K562 (cell line): ENCODE measurements around the gene RHD. TPM values are rescaled to one million over a fixed set of nuclear protein-coding genes. Genes with fewer than 3 reads are reported as not detected.

ENCODE experiments used
- DPF2 ChIP-seq: fragments of 450-650 bp; IDR thresholded peaks from 2 replicates; pipeline ENCODE4 v1.6.1; 2016
- EGR1 ChIP-seq: fragments of 450-650 bp; conservative IDR thresholded peaks from 2 replicates; pipeline ENCODE4 v1.6.1; 2017; ENCODE audit warnings: mild to moderate bottlenecking
- ELF2 ChIP-seq: fragments of 250-450 bp; sonication (Bioruptor Pico); IDR thresholded peaks from 2 replicates; pipeline ENCODE4 v1.5.0; 2021; ENCODE audit warnings: mild to moderate bottlenecking
- EP300 ChIP-seq: IDR thresholded peaks from 2 replicates; pipeline ENCODE4 v1.6.1; 2012; ENCODE audit warnings: low read length, improper control_type of control experiment
- ETV6 ChIP-seq, 3 experiments: fragments of 150-350 bp in 1 of 3; sonication (generic) in 1 of 3; formaldehyde crosslinking in 1 of 3; IDR thresholded peaks; 2 replicates each; pipeline versions ENCODE4 v1.6.1 to v1.8.0; 2014 to 2022; ENCODE audit warnings: borderline replicate concordance in 2 of 3, low read depth in 2 of 3, antibody characterized with exemption in 1 of 3, low read length in 1 of 3, mild to moderate bottlenecking in 1 of 3, missing genetic modification reagents in 1 of 3
- HDAC2 ChIP-seq: fragments of 450-650 bp; IDR thresholded peaks from 2 replicates; pipeline ENCODE4 v1.6.1; 2016; ENCODE audit warnings: mild to moderate bottlenecking
- NBN ChIP-seq: fragments of 450-650 bp; IDR thresholded peaks from 2 replicates; pipeline ENCODE4 v1.6.1; 2016; ENCODE audit warnings: low read depth, mild to moderate bottlenecking
- NCOA2 ChIP-seq, 2 experiments: fragments of 450-650 bp; IDR thresholded peaks; 2 replicates each; pipeline ENCODE4 v1.6.1; 2018; ENCODE audit warnings: mild to moderate bottlenecking in 2 of 2, moderate library complexity in 1 of 2; ENCODE audit not compliant: partially characterized antibody in 2 of 2
- NFIC ChIP-seq: fragments of 450-650 bp; IDR thresholded peaks from 2 replicates; pipeline ENCODE4 v1.6.1; 2017; ENCODE audit warnings: mild to moderate bottlenecking, inconsistent platforms
- SMARCE1 ChIP-seq: fragments of 450-650 bp; IDR thresholded peaks from 2 replicates; pipeline ENCODE4 v1.7.1; 2016; ENCODE audit warnings: mild to moderate bottlenecking
- SOX6 ChIP-seq: fragments of 450-650 bp; IDR thresholded peaks from 2 replicates; pipeline ENCODE4 v1.6.1; 2014; ENCODE audit warnings: mild to moderate bottlenecking
- SREBF2 ChIP-seq: sonication (generic); formaldehyde crosslinking; IDR thresholded peaks from 2 replicates; pipeline ENCODE4 v1.4.0; 2020; ENCODE audit warnings: mild to moderate bottlenecking, missing genetic modification reagents
- TAL1 ChIP-seq: fragments of 450-650 bp; IDR thresholded peaks from 2 replicates; pipeline ENCODE4 v1.6.1; 2016; ENCODE audit warnings: mild to moderate bottlenecking
- ZNF121 ChIP-seq: sonication (generic); formaldehyde crosslinking; conservative IDR thresholded peaks from 2 replicates; pipeline ENCODE4 v1.8.0; 2022; ENCODE audit warnings: missing genetic modification reagents
- ZNF583 ChIP-seq: fragments of 250-450 bp; sonication (Bioruptor Pico); IDR thresholded peaks from 2 replicates; pipeline ENCODE4 v1.4.0; 2020
- ZNF764 ChIP-seq: fragments of 250-450 bp; sonication (Bioruptor Pico); IDR thresholded peaks from 2 replicates; pipeline ENCODE4 v1.4.0; 2020; ENCODE audit warnings: low read depth, mild to moderate bottlenecking, moderate library complexity
- polyA plus RNA-seq, 8 experiments: library from polyadenylated mRNA; depleted of rRNA in 4 of 8; stranded (reverse) in 5 of 8; unstranded in 3 of 8; fragments of >200 nt; fragmentation: Nextera tagmentation in 2 of 8; fragmentation: Illumina TruSeq in 1 of 8; extraction: Ambion mirVana in 2 of 8; extraction: Trizol in 1 of 8; gene quantifications; 2 replicates each; pipeline versions ENCODE4 v1.2.1 to v1.2.3, GENCODE V29; 2011 to 2014; ENCODE audit warnings: inconsistent platforms in 1 of 8, missing spikeins in 1 of 8
- total RNA-seq, 7 experiments: library from RNA; depleted of rRNA in 6 of 7; stranded (reverse); fragments of >200 nt in 6 of 7; fragmentation: Illumina TruSeq in 2 of 7; extraction: Trizol in 2 of 7; gene quantifications; 2 replicates each; pipeline versions ENCODE4 v1.2.1 to v1.2.3, GENCODE V29; 2011 to 2021; ENCODE audit warnings: low replicate concordance in 1 of 7
- TF ChIP-seq, protein P1 (sequence below): fragments of 250-450 bp; sonication (Bioruptor Pico); IDR thresholded peaks from 2 replicates; pipeline ENCODE4 v1.4.0; 2020; ENCODE audit warnings: mild to moderate bottlenecking, moderate library complexity, borderline replicate concordance
- TF ChIP-seq, protein P2 (sequence below): sonication (generic); IDR thresholded peaks from 2 replicates; pipeline ENCODE4 v1.6.1; 2016
- TF ChIP-seq, protein P3 (sequence below): fragments of 450-650 bp; IDR thresholded peaks from 2 replicates; pipeline ENCODE4 v1.6.1; 2016
- TF ChIP-seq, protein P4 (sequence below): fragments of 450-650 bp; IDR thresholded peaks from 2 replicates; pipeline ENCODE4 v1.6.1; 2014; ENCODE audit warnings: low read depth, mild to moderate bottlenecking, moderate library complexity, borderline replicate concordance

RHD gene
- total and polyA plus RNA-seq, 9 of the 15 experiments (the other 6 are each of a cell fraction or from before 2014, with no cell fraction given): 8.8 to 32.4 (median 15.0) TPM

DNA sequence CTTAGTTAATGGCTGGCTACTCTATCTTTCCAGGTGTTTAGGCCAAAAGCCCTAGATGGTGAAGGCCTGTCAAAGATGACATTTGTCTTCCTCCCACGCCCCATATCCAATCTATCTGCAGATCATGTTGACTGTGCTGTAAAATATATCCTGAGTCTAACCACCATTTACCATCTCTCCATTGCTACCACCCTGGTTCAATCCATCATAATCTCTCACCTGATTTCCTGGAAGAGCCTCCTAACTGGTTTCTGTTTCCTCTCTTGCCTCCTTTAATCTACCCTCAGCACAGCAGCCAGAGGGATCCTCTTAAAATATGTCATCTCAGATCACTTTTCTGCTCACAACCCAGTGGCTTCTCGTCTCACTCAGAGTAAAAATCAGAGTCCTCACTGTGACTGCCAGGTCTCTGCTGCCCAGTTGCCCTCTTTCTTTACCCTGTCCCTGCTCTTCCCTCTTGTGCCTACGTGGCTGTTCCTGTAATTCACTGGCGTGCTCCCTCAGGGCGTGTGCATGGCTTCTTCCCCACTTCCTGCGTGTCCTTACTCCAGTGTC is 83.6 kb downstream of the RHD start (continued):
- TF ChIP-seq, protein P1, sequence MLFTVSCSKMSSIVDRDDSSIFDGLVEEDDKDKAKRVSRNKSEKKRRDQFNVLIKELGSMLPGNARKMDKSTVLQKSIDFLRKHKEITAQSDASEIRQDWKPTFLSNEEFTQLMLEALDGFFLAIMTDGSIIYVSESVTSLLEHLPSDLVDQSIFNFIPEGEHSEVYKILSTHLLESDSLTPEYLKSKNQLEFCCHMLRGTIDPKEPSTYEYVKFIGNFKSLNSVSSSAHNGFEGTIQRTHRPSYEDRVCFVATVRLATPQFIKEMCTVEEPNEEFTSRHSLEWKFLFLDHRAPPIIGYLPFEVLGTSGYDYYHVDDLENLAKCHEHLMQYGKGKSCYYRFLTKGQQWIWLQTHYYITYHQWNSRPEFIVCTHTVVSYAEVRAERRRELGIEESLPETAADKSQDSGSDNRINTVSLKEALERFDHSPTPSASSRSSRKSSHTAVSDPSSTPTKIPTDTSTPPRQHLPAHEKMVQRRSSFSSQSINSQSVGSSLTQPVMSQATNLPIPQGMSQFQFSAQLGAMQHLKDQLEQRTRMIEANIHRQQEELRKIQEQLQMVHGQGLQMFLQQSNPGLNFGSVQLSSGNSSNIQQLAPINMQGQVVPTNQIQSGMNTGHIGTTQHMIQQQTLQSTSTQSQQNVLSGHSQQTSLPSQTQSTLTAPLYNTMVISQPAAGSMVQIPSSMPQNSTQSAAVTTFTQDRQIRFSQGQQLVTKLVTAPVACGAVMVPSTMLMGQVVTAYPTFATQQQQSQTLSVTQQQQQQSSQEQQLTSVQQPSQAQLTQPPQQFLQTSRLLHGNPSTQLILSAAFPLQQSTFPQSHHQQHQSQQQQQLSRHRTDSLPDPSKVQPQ (CRISPR knock-in tag): no peak
- 0 out of 2 replicates have a peak, but pooled peaks have one; percentile 24 for TF ChIP-seq ZNF583 (CRISPR knock-in tag)
- TF ChIP-seq, protein P2, sequence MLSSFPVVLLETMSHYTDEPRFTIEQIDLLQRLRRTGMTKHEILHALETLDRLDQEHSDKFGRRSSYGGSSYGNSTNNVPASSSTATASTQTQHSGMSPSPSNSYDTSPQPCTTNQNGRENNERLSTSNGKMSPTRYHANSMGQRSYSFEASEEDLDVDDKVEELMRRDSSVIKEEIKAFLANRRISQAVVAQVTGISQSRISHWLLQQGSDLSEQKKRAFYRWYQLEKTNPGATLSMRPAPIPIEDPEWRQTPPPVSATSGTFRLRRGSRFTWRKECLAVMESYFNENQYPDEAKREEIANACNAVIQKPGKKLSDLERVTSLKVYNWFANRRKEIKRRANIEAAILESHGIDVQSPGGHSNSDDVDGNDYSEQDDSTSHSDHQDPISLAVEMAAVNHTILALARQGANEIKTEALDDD: peak; percentile 64
- TF ChIP-seq EP300: peak; percentile 72
- TF ChIP-seq EGR1: peak; percentile 90
- TF ChIP-seq NCOA2 (IDR thresholded peaks at IDR 0.05; ENCODE audit: partially characterized antibody in 2 of 2): peak in 1 of 2 experiments; percentile 78
- peak in 1 of 2 experiments; percentile 75; a peak in 3 of 4 replicates for TF ChIP-seq ETV6 (IDR thresholded peaks at IDR 0.05; ENCODE audit: borderline replicate concordance in 1 of 2, low read depth in 2 of 2, low read length in 1 of 2)
- TF ChIP-seq ETV6 (CRISPR knock-in tag; IDR thresholded peaks at IDR 0.05; ENCODE audit: borderline replicate concordance): no peak
- TF ChIP-seq, protein P3, sequence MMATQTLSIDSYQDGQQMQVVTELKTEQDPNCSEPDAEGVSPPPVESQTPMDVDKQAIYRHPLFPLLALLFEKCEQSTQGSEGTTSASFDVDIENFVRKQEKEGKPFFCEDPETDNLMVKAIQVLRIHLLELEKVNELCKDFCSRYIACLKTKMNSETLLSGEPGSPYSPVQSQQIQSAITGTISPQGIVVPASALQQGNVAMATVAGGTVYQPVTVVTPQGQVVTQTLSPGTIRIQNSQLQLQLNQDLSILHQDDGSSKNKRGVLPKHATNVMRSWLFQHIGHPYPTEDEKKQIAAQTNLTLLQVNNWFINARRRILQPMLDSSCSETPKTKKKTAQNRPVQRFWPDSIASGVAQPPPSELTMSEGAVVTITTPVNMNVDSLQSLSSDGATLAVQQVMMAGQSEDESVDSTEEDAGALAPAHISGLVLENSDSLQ: peak; percentile 87
- TF ChIP-seq NBN: 0 out of 2 replicates have a peak, but pooled peaks have one; percentile 56
- TF ChIP-seq ZNF121 (CRISPR knock-in tag): no peak
- TF ChIP-seq SREBF2 (CRISPR knock-in tag): 0 out of 2 replicates have a peak, but pooled peaks have one; percentile 59
- TF ChIP-seq HDAC2: peak; percentile 69; the same call in 1 of the 2 replicates
- no peak for TF ChIP-seq ZNF764 (CRISPR knock-in tag)
- TF ChIP-seq ELF2 (CRISPR knock-in tag): peak; percentile 66; the same call in 1 of the 2 replicates
- TF ChIP-seq TAL1: peak; percentile 42
- TF ChIP-seq, protein P4, sequence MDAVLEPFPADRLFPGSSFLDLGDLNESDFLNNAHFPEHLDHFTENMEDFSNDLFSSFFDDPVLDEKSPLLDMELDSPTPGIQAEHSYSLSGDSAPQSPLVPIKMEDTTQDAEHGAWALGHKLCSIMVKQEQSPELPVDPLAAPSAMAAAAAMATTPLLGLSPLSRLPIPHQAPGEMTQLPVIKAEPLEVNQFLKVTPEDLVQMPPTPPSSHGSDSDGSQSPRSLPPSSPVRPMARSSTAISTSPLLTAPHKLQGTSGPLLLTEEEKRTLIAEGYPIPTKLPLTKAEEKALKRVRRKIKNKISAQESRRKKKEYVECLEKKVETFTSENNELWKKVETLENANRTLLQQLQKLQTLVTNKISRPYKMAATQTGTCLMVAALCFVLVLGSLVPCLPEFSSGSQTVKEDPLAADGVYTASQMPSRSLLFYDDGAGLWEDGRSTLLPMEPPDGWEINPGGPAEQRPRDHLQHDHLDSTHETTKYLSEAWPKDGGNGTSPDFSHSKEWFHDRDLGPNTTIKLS: peak; percentile 31; the same call in 1 of the 2 replicates
- TF ChIP-seq SOX6: peak; percentile 62; the same call in 1 of the 2 replicates
- peak; percentile 72 for TF ChIP-seq DPF2
- TF ChIP-seq SMARCE1: peak; percentile 34; the same call in 1 of the 2 replicates
- 0 out of 2 replicates have a peak, but pooled peaks have one; percentile 6 for TF ChIP-seq NFIC
